Pons (tissue), 1 donor: ENCODE measurements around the gene NUP50.

Source experiments
- DNase-seq: peaks from one replicate; pipeline ENCODE4 v3.0.0-alpha.2; 2016; ENCODE audit warnings: low spot score

The NUP50 gene

GRCh38 chr22:45228401-45228754, 64.7 kb downstream of the NUP50 start:
- DNase-seq = no peak

- DNase-seq = no peak
Measured at GRCh38 chr22:45229181-45229580, 65.5 kb downstream of the NUP50 start.

- no peak for DNase-seq
Measured at GRCh38 chr22:45230026-45230721, 66.4 kb downstream of the NUP50 start.

GRCh38 chr22:45231293-45231692, 67.6 kb downstream of the NUP50 start:
- no peak for DNase-seq

- no peak for DNase-seq
Measured at GRCh38 chr22:45233386-45233785, 69.7 kb downstream of the NUP50 start.

- DNase-seq = no peak
Measured at GRCh38 chr22:45233827-45234226, 70.1 kb downstream of the NUP50 start.

- DNase-seq = peak; percentile 70
Measured at GRCh38 chr22:45235101-45235777, 71.5 kb downstream of the NUP50 start.

DNA sequence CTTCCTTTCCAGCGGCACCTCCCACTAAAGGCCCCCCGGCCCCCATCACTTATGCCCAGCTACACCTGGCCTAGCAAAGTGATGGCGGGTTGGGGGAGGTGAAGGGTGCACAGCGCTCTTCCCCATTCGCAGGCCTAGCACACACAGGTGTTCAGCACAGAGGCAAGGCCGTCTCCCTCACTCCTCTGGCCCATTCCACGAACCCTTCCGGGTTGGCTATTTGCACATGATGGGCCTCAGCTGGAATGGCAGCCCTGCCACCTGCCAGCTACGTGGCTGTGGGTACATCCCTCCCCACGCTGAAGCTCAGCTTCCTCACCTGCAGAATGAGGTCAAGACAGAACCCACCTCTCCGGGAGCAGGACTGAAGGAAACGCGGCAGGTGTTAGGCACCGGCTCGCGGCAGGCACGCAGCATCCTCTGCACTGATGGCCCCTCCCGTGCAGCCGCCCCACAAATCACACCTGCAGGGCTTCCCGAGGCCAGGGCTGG, 72.2 kb downstream of the NUP50 start:
- DNase-seq = no peak

- no peak for DNase-seq
Measured at GRCh38 chr22:45237065-45237990, 73.6 kb downstream of the NUP50 start.
